Activated naive CD4-positive, alpha-beta T cell treated with anti-CD3 and anti-CD28 coated beads, Interleukin-2, amount 50 U/mL, for 16 hours (primary cell): ENCODE measurements around the gene GSG1L.

ENCODE experiments used
- DNase-seq: peaks from one replicate; pipeline ENCODE4 v3.0.0-alpha.2; 2020

The GSG1L gene

DNA sequence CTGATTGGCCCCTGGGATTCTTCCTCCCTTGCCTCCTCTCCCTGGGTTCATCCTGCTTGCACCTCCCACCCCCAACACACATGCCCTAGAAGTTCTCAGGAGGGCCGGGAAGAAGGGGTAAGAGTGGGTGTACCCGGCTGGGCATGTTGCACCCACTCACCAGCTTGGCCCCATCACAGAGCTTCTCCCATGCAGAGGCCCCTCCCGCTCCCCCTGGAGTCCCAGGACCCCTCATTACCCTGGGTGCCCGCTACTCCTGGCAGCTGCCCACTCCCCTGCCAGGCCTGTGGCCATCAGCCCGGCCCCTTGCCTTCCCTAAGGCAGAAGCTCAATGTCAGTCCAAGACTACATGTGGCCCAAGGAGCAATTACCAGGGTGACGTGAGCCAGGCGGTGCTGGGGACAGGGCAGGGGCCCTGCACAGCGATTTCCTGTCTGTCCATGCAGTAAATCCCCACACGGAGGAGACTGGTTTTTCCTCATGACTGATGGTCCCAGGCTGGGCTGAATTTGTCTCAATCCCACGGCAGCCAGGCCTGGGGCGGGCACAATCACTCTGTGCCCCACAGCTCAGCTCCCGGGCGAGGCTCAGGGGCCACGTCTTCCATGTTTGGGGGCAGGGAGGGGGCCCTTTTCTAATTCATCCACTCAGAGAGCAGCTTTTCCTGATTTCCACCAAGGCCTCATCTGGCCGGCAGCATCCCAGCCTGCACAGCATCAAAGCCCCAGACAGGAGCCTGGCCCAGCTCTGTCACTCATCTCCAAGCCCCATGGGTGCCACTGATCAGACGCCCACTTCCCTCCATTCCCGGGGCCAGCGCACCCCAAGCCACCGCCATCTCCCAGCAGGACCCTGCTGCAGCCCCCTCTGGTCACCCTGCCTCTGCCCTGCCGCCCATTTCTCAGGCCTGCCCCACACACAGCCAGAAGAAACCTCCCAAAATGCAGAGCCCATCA, 278.9 kb downstream of the GSG1L start:
- DNase-seq, result no peak

DNA sequence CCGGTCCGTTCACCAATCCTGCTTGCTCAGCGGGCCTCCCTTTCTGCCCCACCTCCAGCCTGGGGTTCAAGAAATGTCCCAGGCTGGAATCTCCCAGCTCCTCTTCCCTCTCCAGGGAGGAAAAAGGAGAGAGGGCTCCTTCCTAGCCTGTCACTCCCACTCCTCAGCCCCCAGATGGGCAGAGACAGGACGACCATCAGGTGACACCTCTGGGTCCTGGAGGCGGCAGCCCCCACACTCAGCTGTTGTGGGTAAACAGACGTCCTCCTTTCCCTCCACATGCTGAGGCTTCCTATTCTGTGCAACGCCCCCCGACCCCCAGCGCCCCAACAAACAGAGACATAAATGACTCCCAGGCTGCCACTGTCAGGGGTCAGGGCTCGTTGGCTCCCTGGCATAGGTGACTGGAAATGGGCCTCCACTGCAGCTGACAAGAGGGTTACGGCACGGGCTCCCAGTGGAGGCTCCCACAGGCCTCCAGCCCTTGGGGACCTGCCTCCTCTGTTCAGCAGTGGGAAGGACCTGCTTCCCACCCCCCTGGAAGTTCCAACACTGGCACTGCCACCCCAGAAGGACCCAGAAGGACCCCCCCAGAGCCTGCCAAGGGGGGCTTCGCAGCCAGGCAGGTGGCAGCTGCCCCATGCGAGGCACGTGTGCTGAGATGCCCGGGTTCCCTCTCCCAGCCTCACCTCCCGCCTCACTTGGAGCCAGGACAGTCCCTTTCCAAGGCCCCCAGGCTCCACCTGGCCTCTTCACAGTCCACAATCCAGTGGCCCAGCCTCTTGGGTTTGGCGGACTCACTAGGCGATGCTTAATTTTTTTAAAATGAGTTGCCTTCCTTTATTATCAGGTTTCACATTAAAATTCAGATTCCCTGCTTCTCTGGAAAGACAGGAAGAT, 281.3 kb downstream of the GSG1L start:
- no peak for DNase-seq

DNA sequence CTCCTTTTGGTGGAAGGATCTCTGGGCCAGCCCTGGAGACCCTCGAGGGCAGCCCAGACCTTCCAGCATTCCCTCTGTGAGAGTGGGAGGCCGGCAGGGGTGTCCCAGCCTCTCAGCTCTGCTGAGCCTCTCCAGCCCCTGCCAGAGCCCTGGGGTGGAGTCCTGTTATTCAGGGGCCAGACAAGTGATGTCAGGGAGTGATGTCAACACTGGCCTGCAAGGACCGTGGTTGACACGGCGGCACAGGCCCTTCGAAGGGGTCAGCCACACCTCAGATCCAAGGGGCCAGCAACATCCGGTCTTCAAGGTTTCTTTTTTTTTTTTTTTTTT, 282.4 kb downstream of the GSG1L start:
- no peak for DNase-seq

DNA sequence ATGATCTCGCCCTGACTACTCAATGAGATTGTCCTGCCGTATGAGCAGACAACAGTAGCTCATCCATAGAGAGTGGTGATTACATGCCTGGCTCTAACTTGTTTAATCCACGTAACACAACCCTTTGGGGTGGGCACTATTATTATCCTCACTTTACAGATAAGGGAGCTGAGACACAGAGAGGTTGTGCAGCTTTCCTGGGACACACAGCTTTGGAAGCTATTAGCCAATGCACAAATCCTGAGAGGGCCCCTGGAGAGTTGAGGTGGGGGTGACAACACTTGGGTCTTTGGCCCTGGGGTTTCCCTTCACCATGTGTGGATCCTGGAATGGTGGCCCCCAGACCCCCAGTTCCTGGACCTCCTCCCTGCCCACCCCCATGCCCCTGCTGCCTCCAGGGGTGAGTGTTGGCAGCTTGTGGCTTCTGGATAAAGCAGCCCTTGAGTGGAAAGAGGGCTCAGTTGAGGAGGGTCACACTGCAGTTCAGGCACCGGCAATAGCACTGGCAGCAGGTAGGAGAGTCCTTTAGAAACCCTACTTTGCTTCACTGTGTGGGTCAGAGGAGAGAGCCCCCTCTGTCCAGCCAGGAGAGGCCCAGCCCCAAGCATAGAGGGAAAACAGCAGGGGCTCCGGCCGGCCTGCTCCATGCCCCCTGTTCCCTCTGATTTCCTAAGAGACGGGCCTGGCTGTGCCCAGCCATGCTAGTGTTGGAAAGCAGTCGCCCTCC, 282.9 kb downstream of the GSG1L start:
- no peak for DNase-seq

DNA sequence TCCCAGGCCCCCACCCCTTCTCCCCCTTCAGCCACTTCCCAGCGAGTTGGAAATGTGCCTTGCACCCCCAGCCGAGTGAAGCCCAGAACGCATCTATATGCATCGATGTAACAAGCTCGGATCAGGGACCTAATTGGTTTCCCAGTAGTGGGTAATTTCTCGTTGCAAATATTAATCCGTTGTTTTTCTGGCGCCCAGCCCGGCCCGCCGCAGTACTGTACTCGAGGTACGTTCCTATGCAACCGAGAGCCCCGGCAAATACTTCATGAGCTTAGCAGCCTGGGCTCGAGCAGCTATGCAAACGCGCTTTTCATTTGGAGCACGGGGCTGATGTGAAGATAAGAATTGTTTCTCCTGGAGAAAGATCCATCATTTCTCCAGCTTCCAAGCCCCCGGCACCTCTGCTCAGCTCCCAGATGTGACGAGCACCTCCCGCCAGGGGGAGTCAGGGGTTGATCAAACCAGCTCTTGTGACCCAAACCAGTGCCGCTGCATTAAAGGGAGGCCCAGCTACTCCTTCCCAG, 283.8 kb downstream of the GSG1L start:
- no peak for DNase-seq

DNA sequence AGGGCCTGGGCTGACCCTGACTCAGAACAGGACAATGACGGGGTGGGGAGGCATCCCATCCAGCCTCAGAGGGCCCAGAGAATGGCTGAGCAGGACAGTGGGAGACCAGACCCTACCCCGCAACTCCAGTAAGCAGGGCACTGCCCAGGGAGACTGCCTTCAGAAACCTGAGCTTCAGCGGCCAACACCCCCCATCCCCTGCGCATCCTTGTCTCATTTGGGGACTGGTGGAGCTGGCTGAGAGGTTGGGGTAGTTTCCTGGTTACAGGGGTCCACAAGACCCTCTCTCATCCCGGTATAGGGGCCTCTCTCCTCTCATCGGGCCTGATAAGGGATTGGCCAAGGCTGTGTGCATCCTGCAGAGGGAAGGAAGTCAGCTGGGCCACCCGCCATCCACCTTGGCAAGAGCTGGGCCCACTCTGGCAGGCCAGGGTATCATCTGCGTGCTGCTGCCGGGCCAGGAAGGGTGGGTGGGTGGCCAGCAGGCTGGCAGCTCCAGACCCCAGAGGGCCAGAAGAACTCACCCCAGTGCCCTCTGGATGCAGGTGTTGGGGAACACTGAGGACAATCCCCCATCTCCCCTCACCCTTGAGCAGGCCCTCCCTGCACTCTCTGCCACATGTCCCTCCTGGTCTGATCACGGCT, 284.5 kb downstream of the GSG1L start:
- no peak for DNase-seq

DNA sequence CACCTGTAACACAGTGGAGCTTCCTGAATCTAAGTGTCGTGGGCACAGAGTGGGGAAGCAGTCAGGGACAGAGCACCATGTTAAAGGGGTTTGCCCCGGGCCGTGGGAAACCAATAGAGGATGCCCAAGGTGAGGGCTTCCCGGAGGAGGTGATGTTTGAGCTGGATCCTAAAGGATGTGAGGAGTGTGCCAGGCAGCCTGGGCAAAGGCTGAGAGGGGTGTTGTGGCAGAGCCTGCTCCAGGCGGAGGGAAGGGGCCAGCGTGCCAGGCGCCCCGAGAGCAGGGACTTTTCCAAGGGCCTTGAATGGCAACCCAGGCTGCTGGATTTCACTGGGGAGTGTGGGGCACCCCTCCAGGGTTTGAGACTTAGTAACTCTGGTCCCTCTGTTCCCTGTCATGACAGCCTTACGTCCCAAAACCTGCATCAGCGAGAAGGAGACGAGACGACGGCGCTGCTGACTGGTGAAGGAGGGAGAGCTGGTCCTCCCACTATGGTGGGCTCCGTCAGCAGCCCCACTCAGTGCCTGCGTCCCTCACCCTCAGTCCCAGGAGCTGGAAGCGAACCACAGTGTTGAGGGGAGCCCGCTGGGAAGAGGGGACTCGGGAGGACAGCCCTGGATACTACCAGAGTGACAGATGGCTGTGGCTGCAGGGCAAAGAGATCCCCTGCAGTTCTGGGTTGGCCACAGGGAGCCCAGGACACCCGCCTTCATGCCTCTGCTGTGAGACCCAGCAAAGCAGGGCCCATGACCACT, 285.2 kb downstream of the GSG1L start:
- no peak for DNase-seq

DNA sequence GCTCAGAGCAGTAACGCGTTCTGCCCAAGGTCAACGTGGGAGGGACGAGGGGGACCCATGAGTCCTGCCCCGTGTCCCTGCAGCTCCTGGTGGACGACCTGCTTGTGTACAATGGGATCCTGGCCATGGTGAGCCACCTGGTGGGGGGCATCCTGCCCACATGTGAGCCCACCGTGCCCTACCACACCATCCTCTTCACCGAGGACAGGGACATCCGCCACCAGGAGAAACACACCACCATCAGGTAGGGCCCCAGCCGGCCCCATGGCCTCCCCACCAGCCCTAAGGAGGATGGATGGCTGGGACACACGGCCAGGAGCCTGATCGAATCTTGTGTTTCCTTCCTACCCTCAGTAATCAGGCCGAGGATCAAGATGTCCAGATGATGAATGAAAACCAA, 286.0 kb downstream of the GSG1L start:
- no peak for DNase-seq

DNA sequence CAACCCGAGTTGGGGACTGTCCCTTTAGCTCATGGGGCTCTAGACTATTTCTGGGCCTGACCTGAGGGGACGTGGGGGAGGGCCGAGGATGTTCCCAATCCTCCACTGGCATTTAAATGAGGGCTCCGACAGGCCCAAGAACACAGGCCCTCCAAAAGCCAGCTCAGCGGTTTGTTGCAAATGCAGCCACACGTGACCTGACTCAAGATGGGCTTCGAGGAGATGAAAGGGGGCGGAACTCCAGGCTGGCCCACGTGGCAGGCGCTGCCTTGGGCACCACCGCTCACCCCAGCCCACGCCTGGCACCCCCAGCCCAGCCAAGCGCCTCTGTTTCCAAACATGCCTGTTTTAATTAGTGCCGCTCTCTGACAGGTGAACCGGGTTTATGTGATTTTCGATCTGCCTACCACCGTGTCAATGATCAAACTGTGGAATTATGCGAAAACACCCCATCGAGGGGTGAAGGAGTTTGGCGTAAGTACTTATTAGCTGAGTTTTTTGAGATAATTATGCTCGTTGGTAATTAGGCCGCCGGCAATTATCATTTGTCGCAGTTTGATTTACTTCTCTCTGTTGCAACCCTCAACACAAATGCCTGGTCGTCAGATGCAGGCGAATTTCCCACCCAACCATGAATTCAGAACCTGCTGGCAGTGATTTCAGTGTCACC, 286.8 kb downstream of the GSG1L start:
- DNase-seq, result no peak

DNA sequence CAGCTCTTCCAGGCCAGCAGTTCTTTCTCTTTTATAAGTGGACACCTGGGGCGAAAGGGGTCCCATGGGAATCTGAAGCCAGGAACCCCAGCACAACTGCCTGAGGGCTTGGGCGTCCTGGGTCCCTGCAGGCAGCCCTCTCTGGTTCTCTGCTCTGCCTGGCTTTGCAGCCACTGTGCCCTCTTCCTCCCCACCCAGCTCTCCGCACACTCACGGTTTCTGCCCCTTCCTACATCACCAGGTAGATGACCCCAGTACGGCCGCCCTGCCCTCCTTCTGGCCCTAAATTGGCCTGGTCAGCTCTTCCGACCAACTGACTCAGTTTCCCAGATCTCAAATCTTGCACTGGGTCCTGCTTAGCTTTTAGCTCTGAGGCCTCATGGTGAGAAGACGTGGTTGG, 288.3 kb downstream of the GSG1L start:
- DNase-seq, result no peak

DNA sequence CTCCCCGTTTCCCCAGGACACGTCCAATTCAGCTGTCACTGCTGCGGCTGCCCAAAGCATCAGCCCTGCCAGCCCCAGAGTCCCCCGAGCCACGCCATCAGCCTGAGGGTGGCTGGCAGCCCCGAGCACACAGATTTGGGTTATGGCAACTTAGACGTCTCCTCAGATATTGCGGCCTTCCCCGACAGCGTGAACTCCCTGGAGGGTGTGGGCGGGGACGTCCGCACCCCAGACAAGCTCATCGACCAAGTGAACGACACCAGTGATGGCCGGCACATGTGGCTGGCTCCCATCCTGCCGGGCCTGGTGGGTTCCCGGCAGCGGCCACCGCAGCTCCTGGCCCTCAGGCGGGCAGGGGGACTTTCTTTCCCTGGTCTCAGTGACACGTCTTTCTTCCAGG, 288.7 kb downstream of the GSG1L start:
- DNase-seq, result no peak

DNA sequence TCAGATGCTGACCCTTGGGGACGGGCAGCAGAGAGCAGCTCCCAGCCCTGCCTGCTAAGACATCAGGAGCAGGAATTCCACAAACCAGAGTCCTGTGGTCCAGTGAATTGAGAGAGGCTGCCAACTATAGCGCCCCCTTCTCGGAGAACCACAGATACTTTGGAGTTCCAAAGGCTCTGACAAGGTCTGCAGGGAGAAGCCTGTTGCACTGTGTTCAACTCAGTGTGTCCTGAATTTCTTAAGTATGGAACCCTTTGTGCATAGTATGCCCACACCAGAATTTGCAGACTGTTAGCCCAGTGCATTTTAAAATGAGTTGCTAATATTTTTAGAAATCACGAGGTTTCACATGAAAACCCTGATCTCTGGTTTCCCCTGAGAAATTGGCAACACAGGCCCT, 290.2 kb downstream of the GSG1L start:
- no peak for DNase-seq

DNA sequence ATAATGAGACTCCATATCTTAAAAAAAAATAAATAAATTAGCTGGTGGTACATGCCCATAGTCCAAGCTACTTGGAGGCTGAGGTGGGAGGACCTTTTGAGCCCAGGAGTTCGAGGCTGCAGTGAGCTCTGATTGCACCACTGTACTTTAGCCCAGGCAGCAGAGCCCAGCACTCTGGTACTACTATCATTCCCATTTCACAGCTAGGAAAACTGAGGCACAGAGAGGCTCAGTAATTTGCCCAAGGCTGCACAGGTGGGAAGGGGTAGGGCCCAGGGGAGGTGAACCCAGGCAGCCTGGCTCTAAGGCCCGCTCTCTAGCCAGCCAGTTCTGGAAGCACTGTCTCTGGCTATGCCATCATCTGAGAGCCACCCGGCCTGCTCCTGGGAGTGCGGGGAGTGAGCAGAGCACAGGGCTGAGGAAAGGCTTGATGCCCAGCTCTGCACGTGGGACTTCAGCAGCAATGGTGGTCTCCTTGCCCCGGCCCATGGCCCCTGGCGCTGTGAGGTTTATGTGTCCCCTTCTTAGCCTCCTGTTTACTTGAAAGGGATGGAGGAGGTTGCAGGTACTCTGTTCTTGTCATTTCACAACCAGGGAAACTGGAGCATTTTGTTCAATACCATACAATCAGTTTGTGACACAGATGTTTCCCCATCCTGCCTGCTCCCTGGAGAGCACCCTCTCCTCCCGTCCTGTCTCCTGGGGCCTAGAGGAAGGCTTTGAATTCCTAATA, 291.3 kb downstream of the GSG1L start:
- DNase-seq, result no peak

DNA sequence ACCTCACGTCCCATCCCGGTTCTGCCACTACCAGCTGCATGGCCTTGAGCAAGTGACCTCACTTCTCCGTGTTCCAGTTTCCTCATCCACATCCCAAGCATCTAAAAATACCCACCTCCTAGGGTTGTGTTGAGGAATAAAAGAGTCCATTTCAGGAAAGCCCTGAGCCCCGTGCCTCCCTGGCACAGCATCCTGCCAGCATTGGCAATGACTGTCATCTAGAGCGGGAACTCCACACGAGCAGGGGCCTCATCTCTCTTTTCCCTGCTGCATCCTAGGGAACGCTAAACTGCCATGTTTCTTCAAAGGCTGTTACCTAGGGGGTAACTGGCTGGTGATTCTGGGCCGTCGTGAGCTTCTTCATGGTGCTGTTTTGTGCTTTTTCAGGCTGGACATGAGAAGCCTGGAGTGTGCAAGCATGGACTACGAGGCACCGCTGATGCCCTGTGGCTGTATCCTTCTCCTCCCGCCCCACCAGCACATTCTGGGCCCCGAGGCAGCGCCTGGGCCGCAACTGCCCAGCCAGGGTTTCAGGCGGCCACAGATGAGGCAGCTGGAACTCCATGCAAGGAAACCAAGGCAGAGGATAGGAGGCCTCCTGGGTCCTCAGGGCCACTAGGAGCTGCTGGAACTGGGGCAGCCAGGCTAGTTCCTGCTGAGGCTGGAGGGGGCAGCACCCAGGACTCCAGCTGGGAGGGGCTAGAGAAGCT, 292.2 kb downstream of the GSG1L start:
- DNase-seq, result no peak

DNA sequence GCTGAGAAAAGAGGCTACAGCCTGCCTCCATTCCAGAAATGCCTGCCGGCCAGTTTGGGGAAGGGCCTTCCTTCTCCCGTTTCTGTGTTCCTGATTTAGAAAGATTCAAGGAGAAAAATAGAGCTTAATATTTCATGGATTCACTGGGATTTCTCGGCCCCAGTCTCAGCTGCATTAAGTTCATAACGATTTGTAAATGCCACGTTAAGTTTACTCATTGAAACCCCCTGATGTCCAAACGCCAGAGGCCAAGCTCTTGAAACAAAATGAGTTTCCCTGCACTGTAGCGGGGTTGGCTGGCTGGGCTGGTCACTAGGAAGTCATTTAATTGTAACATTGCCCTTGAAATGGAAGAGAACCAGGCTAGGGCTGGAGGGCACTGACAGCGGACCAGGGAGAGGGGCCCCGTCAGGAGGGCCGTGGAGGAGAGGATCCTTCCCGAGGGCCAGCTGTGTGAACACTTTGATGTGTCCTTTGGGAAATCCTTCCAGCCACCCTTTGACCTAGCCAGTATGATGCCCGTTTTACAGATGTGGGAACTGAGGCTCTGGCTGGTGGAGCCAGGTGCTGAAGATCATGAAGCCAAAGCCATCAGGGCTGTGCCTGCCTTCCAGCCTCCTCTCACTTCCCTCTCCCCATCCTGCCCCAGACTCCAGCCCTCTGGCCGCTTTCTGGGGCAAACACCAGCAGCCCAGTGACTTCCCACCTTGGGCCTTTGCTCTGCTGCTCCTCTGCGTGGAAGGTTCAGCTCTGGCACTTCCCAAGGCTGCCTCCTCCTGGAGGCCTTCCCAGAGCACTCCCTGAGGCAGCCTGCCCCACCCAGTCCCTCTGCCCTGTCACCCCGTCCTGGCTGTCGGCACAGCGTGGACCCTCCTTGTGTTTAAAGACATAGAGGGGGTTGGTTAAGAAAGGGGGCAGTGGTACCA, 293.0 kb downstream of the GSG1L start:
- no peak for DNase-seq

DNA sequence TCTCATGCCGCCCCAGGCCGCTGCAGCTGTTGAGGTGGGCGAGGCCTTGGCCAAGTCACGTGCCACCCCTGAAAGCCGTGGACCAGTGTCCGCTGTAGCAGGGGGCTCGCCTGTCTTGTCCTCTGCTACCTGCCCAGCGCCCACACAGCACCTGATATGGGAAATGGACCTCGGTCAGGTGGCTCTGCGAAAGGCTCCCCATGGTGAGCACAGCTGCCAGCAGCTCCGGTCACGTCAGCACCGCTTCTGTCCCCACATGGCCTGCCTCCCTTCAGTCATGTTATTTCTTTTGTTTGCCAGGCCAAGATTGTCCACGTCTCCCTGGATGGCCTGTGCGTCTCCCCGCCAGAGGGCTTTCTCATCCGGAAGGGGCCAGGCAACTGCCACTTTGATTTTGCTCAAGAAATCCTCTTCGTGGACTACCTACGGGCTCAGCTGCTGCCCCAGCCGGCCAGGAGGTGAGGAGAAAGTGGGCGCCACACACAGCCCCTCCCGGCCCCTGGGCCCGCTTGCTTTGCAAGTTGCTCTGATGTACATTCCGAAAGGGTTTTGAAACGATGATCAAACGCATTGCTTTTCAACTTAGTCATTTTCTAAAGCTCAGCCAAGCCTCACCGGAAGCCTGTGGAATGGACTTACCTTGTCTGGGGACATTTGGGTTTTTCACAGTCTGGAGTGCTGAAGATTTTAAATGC, 293.8 kb downstream of the GSG1L start:
- DNase-seq, result no peak

DNA sequence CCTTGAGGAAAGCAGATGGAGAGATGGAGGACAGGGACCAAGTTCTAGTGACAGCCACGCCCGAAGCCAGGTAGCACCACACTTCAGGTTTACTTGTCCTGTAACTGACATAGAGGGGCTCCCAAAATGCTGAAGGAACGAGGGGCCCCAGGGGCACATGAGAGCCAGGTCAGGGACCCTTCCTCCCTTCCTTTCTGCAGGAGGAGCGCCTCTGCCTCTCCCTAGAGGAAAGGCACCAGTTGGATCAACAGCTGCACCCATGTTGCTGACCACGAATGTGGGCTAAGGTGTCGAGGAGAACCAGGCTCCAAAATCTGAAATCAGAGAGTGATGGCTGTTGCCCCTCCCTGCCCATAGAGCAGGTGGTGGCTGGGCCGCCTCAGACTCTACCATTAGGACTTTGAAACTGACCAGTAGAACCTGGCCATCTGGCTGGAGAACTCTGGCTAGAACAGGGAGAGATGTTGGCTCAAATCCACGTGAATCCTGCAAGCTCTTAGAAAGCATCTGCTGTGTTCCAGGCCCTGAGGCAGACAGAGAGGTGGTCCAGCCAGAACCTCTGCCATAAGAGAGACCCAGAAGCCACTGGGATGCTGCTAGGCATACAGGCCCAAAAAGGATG, 294.8 kb downstream of the GSG1L start:
- no peak for DNase-seq
